ENCODE data around the gene TARBP2.

- TF ChIP-seq POU2F2 (IDR thresholded peaks at IDR 0.05; ENCODE audit: low read depth, low read length) (no peak), POLR2AphosphoS5 (IDR thresholded peaks at IDR 0.05; ENCODE audit: low read depth, low read length) (no peak), POLR2A (IDR thresholded peaks at IDR 0.05; ENCODE audit: low read depth, low read length) (no peak), TAF1 (IDR thresholded peaks at IDR 0.05; ENCODE audit: low read depth, low read length) (no peak)
These were observed 31.7 kb downstream of the TARBP2 start for GRCh38 chr12:53532524-53533445.

Measured in GM12891 (cell line).